Thoracic aorta endothelial cell (primary cell): ENCODE measurements around the gene B3GALT5. TPM values are rescaled to one million over a fixed set of nuclear protein-coding genes. Genes with fewer than 3 reads are reported as not detected.

Experiments used
- total RNA-seq: library from RNA; depleted of rRNA; stranded (reverse); fragments of >200 nt; gene quantifications from 2 replicates; pipeline ENCODE4 v1.2.3, GENCODE V29; 2012

The B3GALT5 gene, protein sequence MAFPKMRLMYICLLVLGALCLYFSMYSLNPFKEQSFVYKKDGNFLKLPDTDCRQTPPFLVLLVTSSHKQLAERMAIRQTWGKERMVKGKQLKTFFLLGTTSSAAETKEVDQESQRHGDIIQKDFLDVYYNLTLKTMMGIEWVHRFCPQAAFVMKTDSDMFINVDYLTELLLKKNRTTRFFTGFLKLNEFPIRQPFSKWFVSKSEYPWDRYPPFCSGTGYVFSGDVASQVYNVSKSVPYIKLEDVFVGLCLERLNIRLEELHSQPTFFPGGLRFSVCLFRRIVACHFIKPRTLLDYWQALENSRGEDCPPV
- total RNA-seq, result not detected in 2 replicates

GRCh38 chr21:39612233-39613040 is at the start of gene B3GALT5:
Gene B3GALT5, plus strand, starts transcription at chr21:39612940. Its CDS starts 47,620 bp downstream, at chr21:39660560.

Other genes starting within 250 kb of the B3GALT5 start
- gene LCA5L, start 167.2 kb upstream of the B3GALT5 start, total RNA-seq, result 0.80 and 1.6 TPM in 2 replicates
- 0.27 and 0.43 TPM in 2 replicates for gene SH3BGR, start 161.0 kb upstream of the B3GALT5 start, total RNA-seq
- gene IGSF5, start 132.2 kb downstream of the B3GALT5 start, total RNA-seq, result not detected in 2 replicates